CD14-positive monocyte (primary cell): Measurements from ENCODE around the gene TCF4. TPM values are rescaled to one million over a fixed set of nuclear protein-coding genes. Genes with fewer than 3 reads are reported as not detected.

Source experiments
- DNase-seq, 3 donors: peaks; one replicate each; pipeline ENCODE4 v3.0.0-alpha.2; 2011 to 2022
- H2AFZ ChIP-seq: 2 replicates; pipeline ENCODE4 v1.6.0; 2012; ENCODE audit warnings: mild to moderate bottlenecking, low read depth, low read length, inconsistent platforms; ENCODE audit not compliant: insufficient read depth, poor library complexity, severe bottlenecking
- H3K27ac ChIP-seq, 2 donors: 1 replicate in 1 of 2; 2 replicates in 1 of 2; pipeline ENCODE4 v1.5.1; 2012 to 2013; ENCODE audit warnings: low read length in 2 of 2, control low read depth in 1 of 2, inconsistent platforms in 1 of 2, low read depth in 1 of 2, mild to moderate bottlenecking in 1 of 2
- H3K27me3 ChIP-seq, 2 donors: one replicate each; pipeline versions ENCODE4 v1.6.0 to v1.6.1; 2011 to 2013; ENCODE audit warnings: low read length in 2 of 2; ENCODE audit not compliant: control insufficient read depth in 2 of 2, insufficient read depth in 2 of 2
- H3K36me3 ChIP-seq, 2 donors: replicated peaks in 1 of 2; 1 replicate in 1 of 2; 2 replicates in 1 of 2; pipeline versions ENCODE4 v1.5.1 to v1.6.1; 2012 to 2013; ENCODE audit warnings: low read length in 2 of 2, control low read depth in 1 of 2, inconsistent platforms in 1 of 2, mild to moderate bottlenecking in 1 of 2; ENCODE audit not compliant: insufficient read depth in 2 of 2, control insufficient read depth in 1 of 2
- H3K4me1 ChIP-seq, 2 donors: 1 replicate in 1 of 2; 2 replicates in 1 of 2; pipeline versions ENCODE4 v1.5.1 to v1.6.1; 2012 to 2013; ENCODE audit warnings: low read length in 2 of 2, control low read depth in 1 of 2, inconsistent platforms in 1 of 2, mild to moderate bottlenecking in 1 of 2, moderate library complexity in 1 of 2; ENCODE audit not compliant: insufficient read depth in 2 of 2, control insufficient read depth in 1 of 2
- H3K4me2 ChIP-seq: replicated peaks from 2 replicates; pipeline ENCODE3; 2012; ENCODE audit warnings: low read length, moderate library complexity, mild to moderate bottlenecking; ENCODE audit not compliant: poor library complexity, severe bottlenecking; ENCODE audit errors: extremely low read depth
- H3K4me3 ChIP-seq, 3 experiments: fragments of 200-600 bp in 1 of 3; sonication (generic) in 1 of 3; replicated peaks in 1 of 3; 1 replicate in 2 of 3; 2 replicates in 1 of 3; pipeline ENCODE4 v1.5.1; 2011 to 2013; ENCODE audit warnings: low read length in 3 of 3, mild to moderate bottlenecking in 3 of 3, control low read depth in 2 of 3, low read depth in 2 of 3, inconsistent platforms in 1 of 3, moderate library complexity in 1 of 3
- H3K79me2 ChIP-seq: 2 replicates; pipeline ENCODE4 v1.6.0; 2012; ENCODE audit warnings: mild to moderate bottlenecking, control low read depth, inconsistent platforms, low read length, moderate library complexity; ENCODE audit not compliant: insufficient read depth
- H3K9ac ChIP-seq: 2 replicates; pipeline ENCODE4 v1.6.0; 2017; ENCODE audit warnings: low read length, mild to moderate bottlenecking; ENCODE audit not compliant: insufficient read depth, poor library complexity, severe bottlenecking
- H3K9me3 ChIP-seq, 2 donors: replicated peaks in 1 of 2; 1 replicate in 1 of 2; 2 replicates in 1 of 2; pipeline versions ENCODE4 v1.5.1 to v1.6.1; 2012 to 2013; ENCODE audit warnings: low read length in 2 of 2, control low read depth in 1 of 2; ENCODE audit not compliant: control insufficient read depth in 1 of 2, insufficient read depth in 1 of 2
- H4K20me1 ChIP-seq: 2 replicates; pipeline ENCODE4 v1.6.0; 2012; ENCODE audit warnings: mild to moderate bottlenecking, low read length, control low read depth, moderate library complexity; ENCODE audit not compliant: insufficient read depth
- H3K27ac Mint-ChIP-seq, 7 donors: one replicate each; pipeline ENCODE4 v1.8.0; 2020; ENCODE audit warnings: mild to moderate bottlenecking in 7 of 7, mixed read lengths in 7 of 7, moderate library complexity in 6 of 7, inconsistent platforms in 2 of 7
- H3K27me3 Mint-ChIP-seq, 3 donors: one replicate each; pipeline ENCODE4 v1.8.0; 2021 to 2022; ENCODE audit warnings: low read depth in 3 of 3, mild to moderate bottlenecking in 3 of 3, mixed read lengths in 3 of 3, moderate library complexity in 3 of 3, inconsistent platforms in 1 of 3
- H3K36me3 Mint-ChIP-seq, 2 donors: one replicate each; pipeline ENCODE4 v1.8.0; 2020; ENCODE audit warnings: mixed read lengths in 2 of 2, inconsistent platforms in 1 of 2, mild to moderate bottlenecking in 1 of 2
- H3K4me1 Mint-ChIP-seq: one replicate; pipeline ENCODE4 v1.8.0; 2020; ENCODE audit warnings: mild to moderate bottlenecking, mixed read lengths
- H3K4me3 Mint-ChIP-seq, 2 donors: one replicate each; pipeline ENCODE4 v1.8.0; 2020; ENCODE audit warnings: mild to moderate bottlenecking in 2 of 2, mixed read lengths in 2 of 2, moderate library complexity in 1 of 2
- H3K9me3 Mint-ChIP-seq, 7 donors: one replicate each; pipeline ENCODE4 v1.8.0; 2020 to 2022; ENCODE audit warnings: mixed read lengths in 7 of 7, mild to moderate bottlenecking in 6 of 7, moderate library complexity in 6 of 7, inconsistent platforms in 2 of 7
- WGBS: methylation state at CpG from one replicate; pipeline ENCODE4 v1.1.5; 2013; ENCODE audit warnings: missing lambda C conversion rate; ENCODE audit not compliant: insufficient coverage; 5-methylcytosine and 5-hydroxymethylcytosine counted together
- intact Hi-C, 2 donors: fragments of 100-400 bp; cut with micrococcal nuclease; formaldehyde crosslinking; loops; one replicate each; pipeline versions ENCODE4 v1.15.0 to v1.15.1; 2023
- polyA plus RNA-seq, 3 donors: library from polyadenylated mRNA; depleted of rRNA in 1 of 3; unstranded in 2 of 3; stranded (reverse) in 1 of 3; fragments of 300-500 nt in 2 of 3; fragments of >200 nt in 1 of 3; fragmentation: Illumina TruSeq in 2 of 3; gene quantifications; 1 replicate in 2 of 3; 2 replicates in 1 of 3; pipeline ENCODE4 v1.2.3, GENCODE V29; 2012 to 2021
- TF ChIP-seq, protein P1 (sequence below): fragments of 200-600 bp; IDR thresholded peaks from one replicate; pipeline ENCODE4 v1.8.0; 2022; ENCODE audit warnings: antibody characterized with exemption, mild to moderate bottlenecking

TCF4 gene
- polyA plus RNA-seq, 3 donors: 5.9 to 12.9 (median 10.7) TPM

- Histone ChIP-seq H3K27ac (no peak overlapping the region), H3K36me3 (no peaks in the 10 kb centered on the region), H3K4me1 (peaks cover 3% of the 10 kb centered on the region in 2 donors), H3K9me3 (no peaks in the 10 kb centered on the region), H2AFZ (no peak overlapping the region), H3K9ac (no peak overlapping the region), H3K79me2 (no peaks in the 10 kb centered on the region), H4K20me1 (no peaks in the 10 kb centered on the region), H3K4me3 (no peak overlapping the region), H3K4me2 (no peak overlapping the region), H3K27me3 (no peaks in the 10 kb centered on the region)
- WGBS: 100% methylated on average over 1 of the region's 2 CpGs
- peaks cover 0 to 1% (median 0%) of the 10 kb centered on the region in 3 donors for H3K27me3 Mint-ChIP-seq
- intact Hi-C loops: no loop called here
- no peak for DNase-seq
- H3K4me3 Mint-ChIP-seq: no peak overlapping the region
- TF ChIP-seq, protein P1, sequence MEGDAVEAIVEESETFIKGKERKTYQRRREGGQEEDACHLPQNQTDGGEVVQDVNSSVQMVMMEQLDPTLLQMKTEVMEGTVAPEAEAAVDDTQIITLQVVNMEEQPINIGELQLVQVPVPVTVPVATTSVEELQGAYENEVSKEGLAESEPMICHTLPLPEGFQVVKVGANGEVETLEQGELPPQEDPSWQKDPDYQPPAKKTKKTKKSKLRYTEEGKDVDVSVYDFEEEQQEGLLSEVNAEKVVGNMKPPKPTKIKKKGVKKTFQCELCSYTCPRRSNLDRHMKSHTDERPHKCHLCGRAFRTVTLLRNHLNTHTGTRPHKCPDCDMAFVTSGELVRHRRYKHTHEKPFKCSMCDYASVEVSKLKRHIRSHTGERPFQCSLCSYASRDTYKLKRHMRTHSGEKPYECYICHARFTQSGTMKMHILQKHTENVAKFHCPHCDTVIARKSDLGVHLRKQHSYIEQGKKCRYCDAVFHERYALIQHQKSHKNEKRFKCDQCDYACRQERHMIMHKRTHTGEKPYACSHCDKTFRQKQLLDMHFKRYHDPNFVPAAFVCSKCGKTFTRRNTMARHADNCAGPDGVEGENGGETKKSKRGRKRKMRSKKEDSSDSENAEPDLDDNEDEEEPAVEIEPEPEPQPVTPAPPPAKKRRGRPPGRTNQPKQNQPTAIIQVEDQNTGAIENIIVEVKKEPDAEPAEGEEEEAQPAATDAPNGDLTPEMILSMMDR: no peak
- no peaks in the 10 kb centered on the region for H3K36me3 Mint-ChIP-seq
- peaks cover 11% of the 10 kb centered on the region for H3K4me1 Mint-ChIP-seq
- H3K9me3 Mint-ChIP-seq: peaks cover 0 to 2% (median 0%) of the 10 kb centered on the region in 7 donors
- no peak overlapping the region for H3K27ac Mint-ChIP-seq
Observed at GRCh38 chr18:55504808-55505207, 83.2 kb downstream of the TCF4 start.

DNA sequence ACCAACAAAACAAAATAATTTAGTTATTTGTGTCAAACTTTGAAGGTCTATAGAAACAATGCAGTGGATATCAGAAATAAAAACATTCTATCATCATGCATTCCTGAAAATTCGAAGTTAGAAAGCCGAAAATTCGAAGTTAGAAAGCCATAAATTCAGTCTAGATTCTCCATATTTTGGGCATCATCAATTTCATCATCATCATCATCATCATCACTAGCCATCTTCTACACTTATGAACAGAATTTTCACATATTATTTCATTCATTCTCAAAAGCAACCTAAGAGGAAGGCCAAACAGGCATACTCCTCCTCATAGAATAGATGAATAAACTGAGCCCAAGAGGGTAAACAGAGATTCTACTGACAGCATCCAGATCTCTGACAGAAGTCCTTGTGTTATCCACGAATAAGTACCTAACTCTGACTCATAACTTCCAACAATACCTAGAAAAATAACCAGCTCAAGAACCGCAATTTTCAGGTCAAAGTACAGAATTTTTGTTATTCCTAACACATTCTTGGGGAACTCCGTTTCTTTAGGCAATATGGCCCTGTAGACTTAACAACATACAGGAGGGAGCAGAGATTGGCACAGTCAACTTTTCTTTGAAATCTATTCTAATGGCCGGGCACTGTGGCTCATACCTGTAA lies 84.7 kb downstream of the TCF4 start:
- Mint-ChIP-seq H3K27me3 (no peaks in the 10 kb centered on the region), H3K4me1 (peaks cover 6% of the 10 kb centered on the region), H3K36me3 (no peaks in the 10 kb centered on the region), H3K4me3 (no peak overlapping the region), H3K9me3 (peaks cover 0 to 2% (median 0%) of the 10 kb centered on the region in 7 donors), H3K27ac (no peak overlapping the region)
- TF ChIP-seq, protein P1: no peak
- H3K36me3 ChIP-seq: no peaks in the 10 kb centered on the region
- H3K4me3 ChIP-seq: no peak overlapping the region
- no peak overlapping the region for H2AFZ ChIP-seq
- no peaks in the 10 kb centered on the region for H3K9me3 ChIP-seq
- intact Hi-C loops: no loop called here
- H3K4me2 ChIP-seq: no peak overlapping the region
- H3K9ac ChIP-seq: no peak overlapping the region
- no peak for DNase-seq
- H4K20me1 ChIP-seq: no peaks in the 10 kb centered on the region
- H3K27ac ChIP-seq: no peak overlapping the region
- no peaks in the 10 kb centered on the region for H3K27me3 ChIP-seq
- H3K79me2 ChIP-seq: no peaks in the 10 kb centered on the region
- WGBS: 94% methylated on average over 6 of the region's 7 CpGs
- no peaks in the 10 kb centered on the region for H3K4me1 ChIP-seq
